CD4-positive, alpha-beta T cell treated with Interleukin-2 at 100 ng/mL for 4 hours (primary cell): Measurements from ENCODE around the gene NACC1.
"Not testable (repeated sequence)": the region's sequence is repeated elsewhere in the genome, so short reads cannot be mapped to it uniquely, and the experiment has no call there.

ENCODE experiments used
- DNase-seq: peaks from one replicate; pipeline ENCODE4 v3.0.0-alpha.2; 2020; ENCODE audit warnings: low spot score

NACC1 gene

DNA sequence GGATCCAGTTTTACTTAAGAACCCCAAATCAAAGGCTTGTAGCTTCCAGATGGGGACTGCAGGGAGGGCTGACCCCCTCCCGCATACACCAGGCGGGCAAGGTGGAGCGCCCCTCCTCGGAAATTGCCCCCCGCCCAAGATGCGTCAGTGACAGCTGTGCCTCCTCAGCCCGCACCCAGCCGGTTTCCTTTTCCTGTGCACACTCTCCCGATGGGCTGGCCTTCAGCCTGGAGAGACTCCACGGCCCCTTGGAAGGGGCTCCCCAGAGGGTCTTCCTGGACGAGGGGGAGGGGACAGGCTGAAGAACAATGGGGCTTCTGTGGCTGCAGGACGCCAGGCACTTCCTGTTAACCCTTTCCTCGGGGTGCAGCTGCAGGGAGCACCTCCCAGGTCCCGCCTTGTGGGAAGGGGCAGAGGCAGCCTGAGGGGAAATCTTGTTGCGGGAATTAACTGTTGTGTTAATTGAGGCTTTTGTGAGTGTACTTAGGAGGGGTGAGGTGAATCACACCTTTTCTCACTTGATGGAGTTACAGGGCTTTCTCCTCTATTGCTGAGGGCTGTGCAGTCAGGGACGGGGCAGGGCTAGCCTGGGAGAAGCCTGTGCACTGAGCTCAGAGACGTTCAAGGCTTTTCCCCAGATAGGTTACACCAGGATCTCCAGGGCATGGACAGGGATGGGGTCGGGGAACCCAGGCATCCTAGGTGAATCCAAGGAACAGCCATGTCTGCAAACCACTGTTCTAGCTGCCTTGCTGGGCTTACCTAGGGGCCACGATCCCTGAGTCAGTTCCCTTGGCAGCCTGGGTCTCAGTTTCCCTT lies 46.5 kb downstream of the NACC1 start:
- DNase-seq, result peak; percentile 50

DNA sequence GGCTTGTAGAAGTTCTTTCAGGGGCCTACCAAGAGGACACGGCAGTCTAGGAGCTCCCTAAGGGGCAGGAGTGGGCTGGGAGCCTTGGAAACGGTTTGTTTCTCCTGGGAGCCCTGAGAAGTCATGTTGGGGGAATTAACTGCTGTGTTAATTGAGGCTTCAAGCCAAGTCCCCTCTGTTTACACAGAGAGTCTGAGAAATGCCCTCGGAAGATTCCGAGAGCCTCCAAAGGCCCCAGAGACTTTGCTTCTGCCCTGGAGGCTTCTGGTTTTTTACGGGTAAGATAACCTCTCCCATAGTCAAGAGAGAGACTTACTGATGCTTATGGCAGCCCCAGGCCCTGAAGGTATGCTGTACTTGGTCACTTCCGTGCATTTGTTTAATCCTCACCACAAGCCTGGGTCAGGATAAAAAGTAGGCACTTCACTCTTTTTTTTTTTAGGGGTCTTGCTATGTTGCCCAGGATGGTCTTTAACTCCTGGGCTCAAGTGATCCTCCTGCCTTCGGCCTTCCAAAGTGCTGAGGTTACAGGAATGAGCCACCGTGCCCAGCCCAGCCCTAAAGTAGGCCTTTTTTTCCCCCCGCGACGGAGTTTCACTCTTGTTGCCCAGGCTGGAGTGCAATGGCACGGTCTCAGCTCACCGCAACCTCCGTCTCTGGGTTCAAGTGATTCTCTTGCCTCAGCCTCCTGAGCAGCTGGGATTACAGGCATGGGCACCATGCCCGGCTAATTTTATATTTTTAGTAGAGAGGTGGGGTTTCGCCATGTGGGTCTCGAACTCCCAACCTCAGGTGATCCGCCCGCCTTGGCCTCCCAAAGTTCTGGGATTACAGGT lies 47.3 kb downstream of the NACC1 start:
- DNase-seq, result no peak

DNA sequence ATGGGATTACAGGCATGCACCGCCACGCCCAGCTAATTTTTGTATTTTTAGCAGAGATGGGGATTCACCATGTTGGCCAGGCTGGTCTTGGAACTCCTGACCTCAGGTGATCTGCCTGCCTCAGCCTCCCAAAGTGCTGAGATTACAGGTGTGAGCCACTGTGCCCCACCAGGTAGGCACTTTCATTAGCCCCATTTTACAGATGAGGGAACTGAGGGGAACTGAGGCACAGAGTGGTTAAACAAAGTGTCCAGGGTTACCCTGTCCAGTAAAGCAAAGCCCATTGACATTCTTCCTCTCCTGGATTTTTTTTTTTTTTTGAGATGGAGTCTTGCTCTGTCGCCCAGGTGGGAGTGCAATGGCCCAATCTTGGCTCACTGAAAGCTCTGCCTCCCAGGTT lies 48.1 kb downstream of the NACC1 start:
- not testable (repeated sequence) for DNase-seq

DNA sequence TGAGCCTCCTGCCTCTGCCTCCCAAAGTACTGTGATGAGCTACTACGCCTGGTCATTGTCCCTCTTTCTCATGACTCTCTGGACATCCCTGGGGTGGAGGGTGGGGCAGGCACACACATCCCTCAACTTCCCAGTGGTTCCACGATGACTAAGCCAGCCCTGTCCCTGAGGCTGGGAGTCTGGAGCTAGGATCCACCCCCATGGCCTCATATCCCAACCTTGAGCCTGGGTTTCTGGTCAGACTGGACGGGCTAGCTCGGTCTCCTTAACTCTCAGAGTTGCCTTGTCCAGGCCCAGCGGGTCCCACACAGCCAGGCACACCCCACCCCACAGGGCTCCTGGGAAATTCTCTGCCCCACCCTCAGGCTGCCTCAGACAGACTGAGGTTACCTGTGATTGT lies 51.7 kb downstream of the NACC1 start:
- no peak for DNase-seq

DNA sequence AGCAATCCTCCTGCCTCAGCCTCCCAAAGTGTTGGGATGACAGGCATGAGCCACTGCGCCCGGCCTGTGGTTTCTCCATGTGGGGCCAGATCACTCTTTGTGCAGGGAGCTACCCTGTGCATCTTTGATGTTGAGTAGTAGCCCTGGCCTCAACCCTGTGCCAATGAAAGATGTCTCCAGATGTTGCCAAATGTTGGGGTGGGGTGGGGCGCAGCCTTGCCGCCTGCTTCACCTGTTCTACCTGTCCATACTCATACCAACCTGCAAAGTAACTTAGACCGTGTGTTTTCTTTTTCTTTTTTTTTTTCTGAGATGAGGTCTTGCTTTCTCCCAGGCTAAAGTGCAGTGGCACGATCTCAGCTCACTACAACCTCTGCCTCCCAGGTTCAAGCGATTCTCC lies 53.1 kb downstream of the NACC1 start:
- no peak for DNase-seq

DNA sequence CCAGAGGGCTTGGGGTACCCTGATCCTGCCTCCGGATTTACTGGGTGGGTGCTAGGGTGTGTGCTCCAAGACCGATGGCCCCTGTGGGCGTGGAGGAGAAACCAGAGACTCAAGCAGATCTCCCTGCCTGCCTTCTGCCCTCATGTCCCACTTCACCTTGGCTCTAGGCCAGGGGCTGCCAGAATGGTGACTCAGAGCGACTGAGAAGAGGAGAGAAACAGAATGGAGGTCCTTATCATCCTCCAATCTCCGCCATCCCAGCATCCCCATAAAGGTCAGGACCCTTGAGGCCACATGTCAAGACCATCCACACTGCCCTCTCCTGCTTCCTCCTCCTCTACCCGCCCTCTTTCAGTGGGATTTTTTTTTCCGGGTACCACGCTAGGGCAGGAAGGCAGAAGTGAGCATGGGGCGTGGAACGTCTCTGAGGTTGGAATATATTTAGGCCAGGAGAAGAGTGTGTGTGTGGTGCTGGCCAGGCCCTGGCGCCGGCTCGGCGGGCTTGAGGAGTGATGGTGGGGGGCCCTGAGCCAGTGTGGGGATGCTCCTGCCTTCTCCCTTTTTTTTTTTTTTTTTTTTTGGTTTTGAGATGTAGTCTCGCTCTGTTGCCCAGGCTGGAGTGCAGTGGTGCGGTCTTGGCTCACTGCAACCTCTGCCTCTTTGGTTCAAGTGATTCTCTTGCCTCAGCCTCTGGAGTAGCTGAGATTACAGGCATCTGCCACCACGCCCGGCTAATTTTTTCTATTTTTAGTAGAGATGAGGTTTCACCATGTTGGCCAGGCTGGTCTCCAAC lies 54.5 kb downstream of the NACC1 start:
- DNase-seq, result peak; percentile 90

DNA sequence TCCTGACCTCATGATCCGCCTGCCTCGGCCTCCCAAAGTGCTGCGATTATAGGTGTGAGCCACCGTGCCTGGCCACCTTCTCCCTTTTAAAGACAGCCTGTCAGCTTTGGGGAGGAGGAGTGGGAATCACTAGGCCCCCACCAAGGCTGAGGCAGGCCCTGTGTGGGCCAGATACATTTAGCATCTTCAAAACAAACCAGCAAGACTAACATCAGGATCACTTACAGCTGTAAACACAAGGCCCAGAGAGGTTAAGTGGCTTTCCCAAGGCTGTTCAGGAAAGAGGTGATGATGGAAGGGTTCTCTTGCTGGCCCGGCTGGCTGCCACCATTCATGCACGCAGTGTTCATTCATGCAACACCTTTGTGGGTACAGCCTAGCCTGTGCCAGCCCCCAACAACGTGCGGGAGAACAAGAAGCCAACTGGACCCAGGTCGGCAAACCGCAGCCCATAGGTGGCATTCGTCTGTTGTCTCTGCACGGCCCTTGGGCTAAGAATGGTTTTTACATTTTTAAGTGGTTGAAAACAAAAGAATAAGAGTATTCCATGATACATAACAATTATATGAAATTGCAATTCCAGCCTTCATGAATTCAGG lies 55.2 kb downstream of the NACC1 start:
- no peak for DNase-seq

DNA sequence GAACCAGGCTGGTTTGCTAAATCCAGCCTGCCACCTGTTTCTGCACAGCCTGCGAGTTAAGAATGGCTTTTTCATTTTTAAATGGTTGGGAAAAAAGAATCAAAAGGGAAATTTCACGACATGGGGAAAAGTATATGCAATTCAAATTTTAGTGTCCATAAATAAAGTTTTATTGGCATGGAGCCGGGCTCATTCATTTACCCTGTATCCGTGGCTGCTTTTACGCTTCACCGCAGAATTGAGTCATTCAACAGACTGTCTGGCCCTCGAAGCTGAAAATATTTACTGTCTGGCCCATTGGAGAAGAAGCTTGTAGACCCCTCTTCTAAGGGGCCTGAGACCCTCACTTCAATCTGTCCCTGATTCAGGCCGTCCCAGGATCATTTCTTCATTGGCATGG lies 58.3 kb downstream of the NACC1 start:
- DNase-seq, result no peak

DNA sequence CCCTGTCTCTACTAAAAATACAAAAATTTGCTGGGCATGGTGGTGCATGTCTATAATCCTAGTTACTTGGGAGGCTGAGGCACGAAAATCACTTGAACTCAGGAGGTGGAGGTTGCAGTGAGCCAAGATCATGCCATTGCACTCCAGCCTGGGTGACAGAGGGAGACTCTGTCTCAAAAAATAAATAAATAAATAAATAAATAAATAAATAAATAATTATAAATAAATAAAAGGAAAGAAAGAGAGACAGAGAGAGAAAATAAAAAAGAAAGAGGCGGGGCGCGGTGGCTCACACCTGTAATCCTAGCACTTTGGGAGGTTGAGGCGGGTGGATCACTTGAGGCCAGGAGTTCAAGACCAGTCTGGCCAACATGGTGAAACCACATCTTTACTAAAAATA lies 59.5 kb downstream of the NACC1 start:
- DNase-seq, result not testable (repeated sequence)

DNA sequence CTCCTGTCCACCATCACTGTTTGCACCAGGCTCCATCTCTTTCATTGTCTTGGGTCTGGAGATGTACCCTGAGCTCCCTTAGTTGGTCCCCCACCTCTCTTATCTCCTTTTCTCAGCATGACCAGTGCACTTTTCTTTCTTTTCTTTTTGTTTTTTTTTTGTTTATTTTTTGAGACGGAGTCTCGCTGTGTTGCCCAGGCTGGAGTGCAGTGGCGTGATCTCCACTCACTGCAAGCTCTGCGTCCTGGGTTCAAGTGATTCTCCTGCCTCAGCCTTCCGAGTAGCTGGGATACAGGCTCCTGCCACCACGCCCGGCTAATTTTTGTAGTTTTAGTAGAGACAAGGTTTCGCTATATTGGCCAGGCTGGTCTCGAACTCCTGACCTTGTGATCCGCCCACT lies 60.2 kb downstream of the NACC1 start:
- DNase-seq, result not testable (repeated sequence)

DNA sequence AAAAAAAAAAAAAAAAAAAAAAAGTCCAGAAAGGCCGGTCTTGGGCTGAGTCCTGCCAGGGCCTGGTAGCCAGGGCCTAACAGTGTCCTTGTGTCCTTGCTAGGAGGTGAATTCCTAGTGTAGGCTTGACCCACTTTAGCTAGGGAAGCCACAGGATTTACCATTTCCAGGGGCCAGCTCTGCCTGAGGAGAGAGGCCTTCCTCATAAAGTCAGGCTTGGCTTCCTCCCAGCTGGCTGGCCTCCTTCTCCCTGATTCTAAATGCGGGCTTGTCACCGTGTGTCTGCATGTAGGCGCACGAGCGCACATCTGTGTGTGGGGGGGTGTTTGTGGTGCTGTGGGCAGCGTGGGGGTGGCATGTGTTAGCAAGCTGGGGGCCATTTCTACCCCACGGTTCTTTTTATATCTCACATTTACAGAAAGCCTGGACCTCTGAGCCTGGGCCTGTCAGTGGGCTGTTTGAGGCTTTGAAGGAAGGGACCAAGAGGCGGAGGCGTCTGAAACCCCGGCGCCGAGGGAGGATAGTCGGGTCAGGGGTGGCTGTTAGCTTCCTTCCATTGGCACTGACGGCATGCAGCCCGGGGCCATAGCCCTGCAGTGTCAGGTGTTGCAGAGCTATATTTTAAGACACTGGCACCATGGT lies 63.8 kb downstream of the NACC1 start:
- DNase-seq, result peak; percentile 40

DNA sequence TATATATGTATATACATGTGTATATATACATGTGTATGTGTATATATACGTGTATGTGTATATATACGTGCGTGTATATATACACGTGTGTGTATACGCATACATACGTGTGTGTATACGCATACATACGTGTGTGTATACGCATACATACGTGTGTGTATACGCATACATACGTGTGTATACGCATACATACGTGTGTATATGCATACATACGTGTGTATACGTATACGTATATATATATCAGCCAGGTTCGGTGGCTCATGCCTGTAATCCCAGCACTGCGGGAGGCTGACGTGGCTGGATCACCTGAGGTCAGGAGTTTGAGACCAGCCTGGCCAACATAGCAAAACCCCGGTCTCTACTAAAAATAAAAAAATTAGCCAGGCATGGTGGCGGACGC lies 66.9 kb downstream of the NACC1 start:
- DNase-seq, result not testable (repeated sequence)

DNA sequence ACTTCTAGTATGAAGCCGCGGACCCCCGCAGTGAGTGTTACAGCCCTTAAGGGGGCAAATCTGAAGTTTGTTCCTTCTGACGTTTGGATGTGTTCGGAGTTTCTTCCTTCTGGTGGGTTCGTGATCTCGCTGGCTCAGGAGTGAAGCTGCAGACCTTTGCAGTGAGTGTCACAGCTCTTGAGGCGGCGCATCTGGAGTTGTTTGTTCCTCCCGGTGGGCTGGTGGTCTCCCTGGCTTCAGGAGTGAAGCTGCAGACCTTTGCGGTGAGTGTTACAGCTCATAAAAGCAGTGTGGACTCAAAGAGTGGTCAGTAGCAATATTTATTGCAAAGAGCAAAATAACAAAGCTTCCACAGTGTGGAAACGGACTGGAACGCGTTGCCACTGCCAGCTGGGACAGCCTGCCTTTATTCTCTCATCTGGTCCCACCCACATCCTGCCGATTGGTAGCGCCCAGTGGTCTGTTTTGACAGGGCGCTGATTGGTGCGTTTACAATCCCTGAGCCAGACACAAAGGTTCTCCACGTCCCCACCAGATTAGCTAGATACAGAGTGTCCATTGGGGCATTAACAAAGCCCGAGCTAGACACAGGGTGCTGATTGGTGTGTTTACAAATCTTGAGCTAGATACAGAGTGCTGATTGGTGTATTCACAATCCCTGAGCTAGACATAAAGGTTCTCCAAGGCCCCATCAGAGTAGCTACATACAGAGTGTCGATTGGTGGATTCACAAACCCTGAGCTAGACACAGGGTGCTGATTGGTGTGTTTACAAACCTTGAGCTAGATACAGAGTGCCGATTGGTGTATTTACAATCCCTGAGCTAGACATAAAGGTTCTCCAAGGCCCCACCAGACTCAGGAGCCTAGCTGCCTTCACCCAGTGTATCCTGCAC lies 67.9 kb downstream of the NACC1 start:
- DNase-seq, result not testable (repeated sequence)

DNA sequence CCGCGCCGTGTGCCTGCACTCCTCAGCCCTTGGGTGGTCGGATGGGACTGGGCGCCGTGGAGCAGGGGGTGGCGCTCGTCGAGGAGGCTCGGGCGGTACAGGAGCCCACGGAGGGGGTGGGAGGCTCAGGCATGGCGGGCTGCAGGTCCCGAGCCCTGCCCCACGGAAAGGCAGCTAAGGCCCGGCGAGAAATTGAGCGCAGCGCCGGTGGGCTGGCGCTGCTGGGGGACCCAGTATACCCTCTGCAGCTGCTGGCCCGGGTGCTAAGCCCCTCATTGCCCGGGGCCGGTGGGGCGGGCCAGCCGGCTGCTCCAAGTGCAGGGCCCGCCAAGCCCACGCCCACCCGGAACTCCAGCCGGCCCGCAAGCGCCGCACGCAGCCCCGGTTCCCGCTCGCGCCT lies 68.6 kb downstream of the NACC1 start:
- not testable (repeated sequence) for DNase-seq

DNA sequence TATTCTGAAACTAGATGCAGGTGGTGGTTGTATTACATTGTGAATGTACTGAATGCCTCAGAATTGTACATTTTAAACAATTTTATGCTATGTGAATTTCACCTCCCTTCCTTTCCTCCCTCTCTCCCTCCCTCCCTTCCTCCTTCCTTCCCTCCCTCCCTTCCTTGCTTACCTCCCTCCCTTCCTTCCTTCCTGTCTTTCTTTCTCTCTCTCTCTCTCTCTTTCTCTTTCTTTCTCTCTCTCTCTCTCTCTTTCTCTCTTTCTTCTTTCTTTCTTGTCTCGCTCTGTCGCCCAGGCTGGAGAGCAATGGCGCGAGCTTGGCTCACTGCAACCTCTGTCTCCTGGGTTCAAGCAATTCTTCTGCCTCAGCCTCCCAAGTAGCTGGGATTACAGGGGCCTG lies 69.4 kb downstream of the NACC1 start:
- no peak for DNase-seq

DNA sequence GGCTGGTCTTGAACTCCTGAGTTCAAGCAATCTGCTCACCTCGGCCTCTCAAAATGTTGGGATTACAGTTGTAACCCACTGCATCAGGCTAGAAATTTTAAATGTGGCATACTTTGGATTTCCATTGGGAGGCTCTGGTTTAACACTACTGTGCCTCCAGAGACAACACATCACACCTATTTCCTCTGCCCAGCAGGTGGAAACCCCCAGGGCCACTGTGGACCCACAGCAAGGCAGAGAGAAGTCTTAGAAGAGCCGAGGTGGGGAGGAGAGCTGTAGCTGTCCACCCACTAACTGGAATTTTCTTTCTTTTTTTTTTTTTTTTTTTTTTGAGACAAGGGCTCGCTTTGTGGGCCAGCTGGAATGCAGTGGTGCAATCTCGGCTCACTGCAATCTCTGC lies 71.5 kb downstream of the NACC1 start:
- DNase-seq, result no peak
